H9 (cell line): ENCODE measurements around the gene IGSF5. TPM values are rescaled to one million over a fixed set of nuclear protein-coding genes. Genes with fewer than 3 reads are reported as not detected.

Experiments used
- DNase-seq: peaks from one replicate; pipeline ENCODE4 v3.0.0-alpha.2; 2017
- H2AFZ ChIP-seq: one replicate; pipeline ENCODE4 v1.6.1; 2013; ENCODE audit warnings: mild to moderate bottlenecking, low read length, control low read depth, moderate library complexity
- H2AK5ac ChIP-seq: 2 replicates; pipeline ENCODE4 v1.6.1; 2013; ENCODE audit warnings: low read length, control low read depth, mixed read lengths; ENCODE audit not compliant: insufficient read length
- H2BK120ac ChIP-seq: one replicate; pipeline ENCODE4 v1.6.1; 2013; ENCODE audit warnings: low read depth, mild to moderate bottlenecking, low read length, control low read depth, inconsistent platforms; ENCODE audit not compliant: poor library complexity, severe bottlenecking
- H2BK12ac ChIP-seq: 2 replicates; pipeline ENCODE4 v1.6.1; 2013; ENCODE audit warnings: low read length, control low read depth, mixed read lengths, low read depth; ENCODE audit not compliant: insufficient read length
- H2BK15ac ChIP-seq: 2 replicates; pipeline ENCODE4 v1.6.1; 2013; ENCODE audit warnings: low read depth, low read length, control low read depth
- H2BK20ac ChIP-seq: one replicate; pipeline ENCODE4 v1.6.1; 2013; ENCODE audit warnings: low read depth, mild to moderate bottlenecking, low read length, control low read depth, inconsistent platforms; ENCODE audit not compliant: poor library complexity, severe bottlenecking
- H2BK5ac ChIP-seq: 2 replicates; pipeline ENCODE4 v1.6.1; 2013; ENCODE audit warnings: low read length, control low read depth, mixed read lengths; ENCODE audit not compliant: insufficient read length
- H3K14ac ChIP-seq: 2 replicates; pipeline ENCODE4 v1.6.1; 2013; ENCODE audit warnings: low read length, control low read depth; ENCODE audit not compliant: insufficient read depth
- H3K18ac ChIP-seq: 2 replicates; pipeline ENCODE4 v1.6.1; 2013; ENCODE audit warnings: low read depth, mild to moderate bottlenecking, mixed read lengths, low read length, control low read depth; ENCODE audit not compliant: insufficient read length
- H3K23ac ChIP-seq: 2 replicates; pipeline ENCODE4 v1.6.1; 2013; ENCODE audit warnings: low read length, control low read depth, mixed read lengths, low read depth; ENCODE audit not compliant: insufficient read length
- H3K23me2 ChIP-seq: 2 replicates; pipeline ENCODE4 v1.6.1; 2013; ENCODE audit warnings: low read depth, mild to moderate bottlenecking, mixed read lengths, low read length, control low read depth; ENCODE audit not compliant: insufficient read length, poor library complexity, severe bottlenecking
- H3K27ac ChIP-seq: 2 replicates; pipeline ENCODE4 v1.5.1; 2013; ENCODE audit warnings: low read length, control low read depth, mixed read lengths, low read depth; ENCODE audit not compliant: insufficient read length
- H3K27me3 ChIP-seq: 2 replicates; pipeline ENCODE4 v1.6.1; 2013; ENCODE audit warnings: low read length, control low read depth, inconsistent platforms; ENCODE audit not compliant: insufficient read depth
- H3K4ac ChIP-seq: 2 replicates; pipeline ENCODE4 v1.6.1; 2013; ENCODE audit warnings: low read depth, mild to moderate bottlenecking, control low read depth, inconsistent platforms, low read length, moderate library complexity
- H3K4me1 ChIP-seq: 2 replicates; pipeline ENCODE4 v1.6.1; 2013; ENCODE audit warnings: low read length, control low read depth, inconsistent platforms; ENCODE audit not compliant: insufficient read depth
- H3K4me2 ChIP-seq: 2 replicates; pipeline ENCODE4 v1.6.1; 2013; ENCODE audit warnings: low read length, control low read depth, mixed read lengths; ENCODE audit not compliant: insufficient read length, insufficient read depth
- H3K56ac ChIP-seq: 2 replicates; pipeline ENCODE4 v1.6.1; 2013; ENCODE audit warnings: low read depth, mild to moderate bottlenecking, mixed read lengths, low read length, control low read depth; ENCODE audit not compliant: insufficient read length
- H3K79me1 ChIP-seq: 2 replicates; pipeline ENCODE4 v1.6.1; 2013; ENCODE audit warnings: low read depth, mild to moderate bottlenecking, moderate library complexity, low read length, control low read depth, inconsistent platforms; ENCODE audit not compliant: insufficient read depth, poor library complexity, severe bottlenecking
- H3K79me2 ChIP-seq: 2 replicates; pipeline ENCODE4 v1.6.1; 2013; ENCODE audit warnings: low read length, control low read depth, inconsistent platforms; ENCODE audit not compliant: insufficient read depth
- H3K9ac ChIP-seq: 2 replicates; pipeline ENCODE4 v1.6.1; 2013; ENCODE audit warnings: low read length, control low read depth, mixed read lengths; ENCODE audit not compliant: insufficient read length; ENCODE audit errors: extremely low read depth
- H3K9me3 ChIP-seq: one replicate; pipeline ENCODE4 v1.6.1; 2013; ENCODE audit warnings: low read depth, low read length, inconsistent platforms; ENCODE audit not compliant: control insufficient read depth
- H3T11ph ChIP-seq: one replicate; pipeline ENCODE4 v1.6.1; 2013; ENCODE audit warnings: mild to moderate bottlenecking, low read length, control low read depth, inconsistent platforms
- H4K20me1 ChIP-seq: one replicate; pipeline ENCODE4 v1.6.1; 2013; ENCODE audit not compliant: control insufficient read depth, insufficient read length, insufficient read depth
- H4K5ac ChIP-seq: 2 replicates; pipeline ENCODE4 v1.6.1; 2013; ENCODE audit warnings: low read depth, mild to moderate bottlenecking, mixed read lengths, low read length, control low read depth; ENCODE audit not compliant: insufficient read length
- H4K8ac ChIP-seq: replicated peaks from 2 replicates; pipeline ENCODE4 v1.6.1; 2013; ENCODE audit warnings: low read length, control low read depth, mixed read lengths, low read depth; ENCODE audit not compliant: insufficient read length
- H4K91ac ChIP-seq: 2 replicates; pipeline ENCODE4 v1.6.1; 2013; ENCODE audit warnings: low read depth, mild to moderate bottlenecking, moderate library complexity, mixed read lengths, low read length, control low read depth; ENCODE audit not compliant: insufficient read length
- H3K27ac Mint-ChIP-seq, 3 experiments: 2 replicates in 2 of 3; 3 replicates in 1 of 3; pipeline ENCODE4 v1.8.0; 2020 to 2021; ENCODE audit warnings: mixed read lengths in 3 of 3, mild to moderate bottlenecking in 1 of 3, moderate library complexity in 1 of 3
- H3K27me3 Mint-ChIP-seq: 2 replicates; pipeline ENCODE4 v1.8.0; 2021; ENCODE audit warnings: low read depth, mild to moderate bottlenecking, moderate library complexity, mixed read lengths
- H3K36me3 Mint-ChIP-seq, 3 experiments: 2 replicates in 2 of 3; 3 replicates in 1 of 3; pipeline ENCODE4 v1.8.0; 2020 to 2021; ENCODE audit warnings: low read depth in 3 of 3, mixed read lengths in 3 of 3; ENCODE audit not compliant: insufficient read depth in 1 of 3
- H3K4me1 Mint-ChIP-seq, 2 experiments: 2 replicates each; pipeline ENCODE4 v1.8.0; 2020; ENCODE audit warnings: mixed read lengths in 2 of 2
- H3K4me3 Mint-ChIP-seq, 2 experiments: 2 replicates in 1 of 2; 3 replicates in 1 of 2; pipeline ENCODE4 v1.8.0; 2020 to 2021; ENCODE audit warnings: mild to moderate bottlenecking in 2 of 2, mixed read lengths in 2 of 2, moderate library complexity in 1 of 2
- H3K9me3 Mint-ChIP-seq, 2 experiments: 2 replicates in 1 of 2; 3 replicates in 1 of 2; pipeline ENCODE4 v1.8.0; 2020; ENCODE audit warnings: mild to moderate bottlenecking in 2 of 2, mixed read lengths in 2 of 2, moderate library complexity in 1 of 2
- CTCF ChIP-seq: fragments of 200-600 bp; sonication (generic); conservative IDR thresholded peaks from 3 replicates; pipeline ENCODE4 v1.8.0; 2021; ENCODE audit warnings: antibody characterized with exemption, mild to moderate bottlenecking
- WGBS: extraction: QIAGEN DNeasy Blood & Tissue Kit; methylation state at CpG from one replicate; pipeline ENCODE4 v1.1.7; 2013; ENCODE audit warnings: missing lambda C conversion rate, low lambda C conversion rate, mixed read lengths; ENCODE audit not compliant: insufficient read length; ENCODE audit errors: extremely low coverage; 5-methylcytosine and 5-hydroxymethylcytosine counted together
- total RNA-seq: library from RNA; stranded (reverse); gene quantifications from 2 replicates; pipeline ENCODE4 v1.2.1, GENCODE V29; 2021

IGSF5 gene
- total RNA-seq, 1 experiment from 2014 or later, result 2.1 TPM

- no peak for DNase-seq
- Mint-ChIP-seq H3K4me1 (peaks cover 3 to 4% of the 10 kb centered on the region in 2 experiments; a peak in 2 of 4 replicates), H3K36me3 (peaks cover 5 to 9% (median 8%) of the 10 kb centered on the region in 3 experiments; a peak in 6 of 7 replicates), H3K27ac (no peak overlapping the region), H3K4me3 (no peak overlapping the region), H3K9me3 (peaks cover 9 to 10% of the 10 kb centered on the region in 2 experiments; a peak in 4 of 5 replicates), H3K27me3 (no peaks in the 10 kb centered on the region)
- Histone ChIP-seq H3K4me1 (no peaks in the 10 kb centered on the region), H2BK15ac (no peak overlapping the region), H4K20me1 (no peaks in the 10 kb centered on the region), H3K9me3 (no peaks in the 10 kb centered on the region), H3K18ac (no peak overlapping the region), H2BK5ac (no peak overlapping the region), H3K14ac (no peak overlapping the region), H3T11ph (no peak overlapping the region), H4K5ac (no peak overlapping the region), H4K8ac (no peak overlapping the region), H3K4ac (no peak overlapping the region), H3K4me2 (no peak overlapping the region), H2BK12ac (no peak overlapping the region), H2AK5ac (no peak overlapping the region), H3K23me2 (no peaks in the 10 kb centered on the region), H2BK20ac (no peak overlapping the region), H3K27me3 (no peaks in the 10 kb centered on the region), H3K56ac (no peak overlapping the region), H4K91ac (no peak overlapping the region), H3K23ac (no peak overlapping the region), H3K79me1 (no peaks in the 10 kb centered on the region), H3K27ac (no peak overlapping the region), H3K79me2 (no peaks in the 10 kb centered on the region), H2AFZ (no peak overlapping the region), H3K9ac (no peak overlapping the region), H2BK120ac (no peak overlapping the region)
- no peak for TF ChIP-seq CTCF
- no CpG with 5 or more reads among the region's 5 CpGs for WGBS
Measured at GRCh38 chr21:39809936-39810335, 65.0 kb downstream of the IGSF5 start.
